Prostate gland (tissue), 2 donors: ENCODE measurements around the gene DNAL4. TPM values are rescaled to one million over a fixed set of nuclear protein-coding genes. Genes with fewer than 3 reads are reported as not detected.

Source experiments
- DNase-seq: peaks from one replicate; pipeline ENCODE4 v3.0.0-alpha.2; 2019; ENCODE audit warnings: low spot score
- H3K27ac ChIP-seq, 2 donors: fragments of 200-600 bp; sonication (generic); 2 replicates each; pipeline ENCODE4 v1.5.1; 2017 to 2019
- H3K27me3 ChIP-seq: fragments of 200-600 bp; sonication (generic); replicated peaks from 2 replicates; pipeline ENCODE4 v1.5.1; 2019; ENCODE audit not compliant: insufficient read depth
- H3K36me3 ChIP-seq, 2 donors: fragments of 200-600 bp; sonication (generic); 1 replicate in 1 of 2; 2 replicates in 1 of 2; pipeline versions ENCODE4 v1.5.1 to v1.8.1; 2017 to 2019
- H3K4me1 ChIP-seq: fragments of 200-600 bp; sonication (generic); replicated peaks from 2 replicates; pipeline ENCODE4 v1.5.1; 2019
- H3K4me3 ChIP-seq, 2 donors: fragments of 200-600 bp; sonication (generic); 2 replicates each; pipeline ENCODE4 v1.5.1; 2017 to 2019
- H3K9me3 ChIP-seq: fragments of 200-600 bp; sonication (generic); 2 replicates; pipeline ENCODE4 v1.5.1; 2017
- CTCF ChIP-seq, 4 experiments: fragments of 200-600 bp in 2 of 4; fragments of 450-650 bp in 2 of 4; sonication (generic) in 2 of 4; IDR thresholded peaks; 1 replicate in 3 of 4; 2 replicates in 1 of 4; pipeline ENCODE4 v1.5.1; 2016 to 2019; ENCODE audit warnings: antibody characterized with exemption in 4 of 4, mild to moderate bottlenecking in 2 of 4, moderate library complexity in 2 of 4
- POLR2A ChIP-seq: fragments of 450-650 bp; IDR thresholded peaks from one replicate; pipeline ENCODE4 v1.6.1; 2016; ENCODE audit warnings: antibody characterized with exemption, mild to moderate bottlenecking
- POLR2AphosphoS5 ChIP-seq: sonication (generic); formaldehyde crosslinking; IDR thresholded peaks from one replicate; pipeline ENCODE4 v1.6.1; 2017; ENCODE audit warnings: antibody characterized with exemption
- WGBS: methylation state at CpG from one replicate; pipeline ENCODE4 v1.1.5; 2018; 5-methylcytosine and 5-hydroxymethylcytosine counted together
- intact Hi-C: fragments of 100-400 bp; cut with DNase I; formaldehyde crosslinking; loops from one replicate; pipeline ENCODE4 v1.14.2; 2022
- total RNA-seq, 2 donors: library from RNA; depleted of rRNA; stranded (reverse); fragments of >200 nt; gene quantifications; one replicate each; pipeline ENCODE4 v1.1.0, GENCODE V29; 2016

Gene DNAL4
- total RNA-seq, 2 donors from 2014 or later: 36.9 to 41.8 TPM

GRCh38 chr22:38759005-38759404, 34.9 kb downstream of the DNAL4 start:
- intact Hi-C loops: loop anchor here (5.0 to 10.0 kb wide), 2 partner anchors 33 to 556 kb away; partner anchors contain the start of genes DNAL4 and RPL3
- Histone ChIP-seq H3K36me3 (no peaks in the 10 kb centered on the region), H3K4me1 (no peaks in the 10 kb centered on the region), H3K4me3 (no peak overlapping the region), H3K27ac (no peak overlapping the region), H3K9me3 (no peaks in the 10 kb centered on the region), H3K27me3 (no peaks in the 10 kb centered on the region)
- no peak for DNase-seq
- TF ChIP-seq CTCF (IDR thresholded peaks at IDR 0.05) (no peak), POLR2A (no peak), POLR2AphosphoS5 (no peak)
- WGBS: 82% methylated on average over 7 of the region's 7 CpGs

GRCh38 chr22:38758276-38758945, 35.5 kb downstream of the DNAL4 start:
- H3K27ac ChIP-seq: no peak overlapping the region
- H3K36me3 ChIP-seq: no peaks in the 10 kb centered on the region
- TF ChIP-seq POLR2A: no peak
- no peak for TF ChIP-seq CTCF (IDR thresholded peaks at IDR 0.05)
- no peak for TF ChIP-seq POLR2AphosphoS5
- H3K4me1 ChIP-seq: peaks cover 6% of the 10 kb centered on the region
- WGBS: 63% methylated on average over 16 of the region's 16 CpGs
- no peak for DNase-seq
- H3K27me3 ChIP-seq: no peaks in the 10 kb centered on the region
- no peak overlapping the region for H3K4me3 ChIP-seq
- H3K9me3 ChIP-seq: no peaks in the 10 kb centered on the region
- intact Hi-C loops: loop anchor here (5.0 to 10.0 kb wide), 2 partner anchors 34 to 556 kb away; partner anchors contain the start of genes DNAL4 and RPL3

- H3K4me1 ChIP-seq: peaks cover 13% of the 10 kb centered on the region
- DNase-seq: no peak
- no peaks in the 10 kb centered on the region for H3K36me3 ChIP-seq
- TF ChIP-seq POLR2A (no peak), POLR2AphosphoS5 (no peak), CTCF (IDR thresholded peaks at IDR 0.05) (no peak)
- WGBS: 60% methylated on average over 4 of the region's 4 CpGs
- no peaks in the 10 kb centered on the region for H3K9me3 ChIP-seq
- H3K27me3 ChIP-seq: no peaks in the 10 kb centered on the region
- H3K4me3 ChIP-seq: no peak overlapping the region
- intact Hi-C loops: loop anchor here (5.0 to 10.0 kb wide), 2 partner anchors 35 to 557 kb away; partner anchors contain the start of genes DNAL4 and RPL3
- no peak overlapping the region for H3K27ac ChIP-seq
These were observed 36.5 kb downstream of the DNAL4 start for GRCh38 chr22:38757464-38757757.

GRCh38 chr22:38756711-38757463, 37.1 kb downstream of the DNAL4 start:
- peak overlapping the region; percentile 73 to 82 for H3K4me3 ChIP-seq
- TF ChIP-seq CTCF (IDR thresholded peaks at IDR 0.05) (no peak), POLR2AphosphoS5 (no peak), POLR2A (no peak)
- no peaks in the 10 kb centered on the region for H3K36me3 ChIP-seq
- DNase-seq: no peak
- WGBS: 60% methylated on average over 17 of the region's 17 CpGs
- H3K9me3 ChIP-seq: no peaks in the 10 kb centered on the region
- peak overlapping the region; percentile 97 to 99 for H3K27ac ChIP-seq
- intact Hi-C loops: loop anchor here (5.0 to 10.0 kb wide), 2 partner anchors 35 to 558 kb away; partner anchors contain the start of genes DNAL4 and RPL3
- no peaks in the 10 kb centered on the region for H3K27me3 ChIP-seq
- H3K4me1 ChIP-seq: peaks cover 18% of the 10 kb centered on the region
